OCI-LY7 (cell line): Measurements from ENCODE around the gene MYRIP.

Source experiments
- EZH2phosphoT487 ChIP-seq: fragments of 200-600 bp; sonication (generic); IDR thresholded peaks from 2 replicates; pipeline ENCODE4 v1.6.1; 2018; ENCODE audit warnings: low read depth, borderline replicate concordance, mild to moderate bottlenecking, mixed run types, antibody characterized with exemption, low read length, moderate library complexity, mixed read lengths
- TF ChIP-seq, protein P1 (sequence below): fragments of 200-600 bp; sonication (generic); conservative IDR thresholded peaks from 2 replicates; pipeline ENCODE4 v1.5.1; 2014; ENCODE audit warnings: mild to moderate bottlenecking, antibody characterized with exemption, low read length, moderate library complexity, mixed read lengths

DNA sequence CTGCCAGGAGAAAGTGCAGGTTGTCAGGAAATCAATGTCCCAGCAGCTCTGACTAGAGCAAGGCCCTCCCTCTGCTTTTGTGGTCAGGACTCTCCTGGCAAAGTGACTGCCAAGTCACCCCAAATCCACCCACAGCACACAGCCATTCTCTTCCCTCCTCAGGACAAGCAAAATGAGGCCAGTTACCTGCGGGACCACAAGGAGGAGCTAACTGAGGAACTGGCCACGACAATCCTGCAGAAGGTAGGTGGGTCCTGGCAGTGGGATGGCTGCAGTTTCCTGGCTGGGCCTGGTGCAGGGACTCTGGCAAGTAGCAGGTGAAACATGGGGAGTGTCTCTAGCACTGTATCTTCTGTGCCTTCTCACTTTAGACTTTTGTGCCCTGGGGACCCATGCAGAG is 357.6 kb downstream of the MYRIP start:
- TF ChIP-seq, protein P1, sequence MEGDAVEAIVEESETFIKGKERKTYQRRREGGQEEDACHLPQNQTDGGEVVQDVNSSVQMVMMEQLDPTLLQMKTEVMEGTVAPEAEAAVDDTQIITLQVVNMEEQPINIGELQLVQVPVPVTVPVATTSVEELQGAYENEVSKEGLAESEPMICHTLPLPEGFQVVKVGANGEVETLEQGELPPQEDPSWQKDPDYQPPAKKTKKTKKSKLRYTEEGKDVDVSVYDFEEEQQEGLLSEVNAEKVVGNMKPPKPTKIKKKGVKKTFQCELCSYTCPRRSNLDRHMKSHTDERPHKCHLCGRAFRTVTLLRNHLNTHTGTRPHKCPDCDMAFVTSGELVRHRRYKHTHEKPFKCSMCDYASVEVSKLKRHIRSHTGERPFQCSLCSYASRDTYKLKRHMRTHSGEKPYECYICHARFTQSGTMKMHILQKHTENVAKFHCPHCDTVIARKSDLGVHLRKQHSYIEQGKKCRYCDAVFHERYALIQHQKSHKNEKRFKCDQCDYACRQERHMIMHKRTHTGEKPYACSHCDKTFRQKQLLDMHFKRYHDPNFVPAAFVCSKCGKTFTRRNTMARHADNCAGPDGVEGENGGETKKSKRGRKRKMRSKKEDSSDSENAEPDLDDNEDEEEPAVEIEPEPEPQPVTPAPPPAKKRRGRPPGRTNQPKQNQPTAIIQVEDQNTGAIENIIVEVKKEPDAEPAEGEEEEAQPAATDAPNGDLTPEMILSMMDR, result no peak
- no peak for TF ChIP-seq EZH2phosphoT487
